Memory B cell (primary cell): ENCODE measurements around the gene BBC3.

Experiments used
- ATAC-seq: fragments of 150-1000 bp; cut with Tn5 transposase; 2 replicates; pipeline ENCODE4 v1.10.0; 2021; ENCODE audit warnings: low read depth, mild to moderate bottlenecking, moderate library complexity
- DNase-seq, 2 donors: peaks; one replicate each; pipeline ENCODE4 v3.0.0; 2022; ENCODE audit warnings: low spot score in 2 of 2
- H3K27ac Mint-ChIP-seq: one replicate; pipeline ENCODE4 v1.8.0; 2022; ENCODE audit warnings: mild to moderate bottlenecking, moderate library complexity, mixed read lengths
- H3K27me3 Mint-ChIP-seq: one replicate; pipeline ENCODE4 v1.8.0; 2022; ENCODE audit warnings: mixed read lengths
- H3K36me3 Mint-ChIP-seq: one replicate; pipeline ENCODE4 v1.8.0; 2022; ENCODE audit warnings: mild to moderate bottlenecking, mixed read lengths
- H3K4me1 Mint-ChIP-seq: one replicate; pipeline ENCODE4 v1.8.0; 2022; ENCODE audit warnings: mixed read lengths
- H3K4me3 Mint-ChIP-seq: one replicate; pipeline ENCODE4 v1.8.0; 2022; ENCODE audit warnings: mild to moderate bottlenecking, moderate library complexity, mixed read lengths
- H3K9me3 Mint-ChIP-seq: one replicate; pipeline ENCODE4 v1.8.0; 2022; ENCODE audit warnings: mixed read lengths

BBC3 gene

GRCh38 chr19:47210180-47210490, 20.9 kb downstream of the BBC3 start:
- no peak for ATAC-seq
- no peak for DNase-seq
- peaks cover 19% of the 10 kb centered on the region for H3K36me3 Mint-ChIP-seq
- no peaks in the 10 kb centered on the region for H3K27me3 Mint-ChIP-seq
- H3K27ac Mint-ChIP-seq = peak overlapping the region; percentile 32
- peaks cover 5% of the 10 kb centered on the region for H3K4me1 Mint-ChIP-seq
- H3K4me3 Mint-ChIP-seq = no peak overlapping the region
- H3K9me3 Mint-ChIP-seq = no peaks in the 10 kb centered on the region

DNA sequence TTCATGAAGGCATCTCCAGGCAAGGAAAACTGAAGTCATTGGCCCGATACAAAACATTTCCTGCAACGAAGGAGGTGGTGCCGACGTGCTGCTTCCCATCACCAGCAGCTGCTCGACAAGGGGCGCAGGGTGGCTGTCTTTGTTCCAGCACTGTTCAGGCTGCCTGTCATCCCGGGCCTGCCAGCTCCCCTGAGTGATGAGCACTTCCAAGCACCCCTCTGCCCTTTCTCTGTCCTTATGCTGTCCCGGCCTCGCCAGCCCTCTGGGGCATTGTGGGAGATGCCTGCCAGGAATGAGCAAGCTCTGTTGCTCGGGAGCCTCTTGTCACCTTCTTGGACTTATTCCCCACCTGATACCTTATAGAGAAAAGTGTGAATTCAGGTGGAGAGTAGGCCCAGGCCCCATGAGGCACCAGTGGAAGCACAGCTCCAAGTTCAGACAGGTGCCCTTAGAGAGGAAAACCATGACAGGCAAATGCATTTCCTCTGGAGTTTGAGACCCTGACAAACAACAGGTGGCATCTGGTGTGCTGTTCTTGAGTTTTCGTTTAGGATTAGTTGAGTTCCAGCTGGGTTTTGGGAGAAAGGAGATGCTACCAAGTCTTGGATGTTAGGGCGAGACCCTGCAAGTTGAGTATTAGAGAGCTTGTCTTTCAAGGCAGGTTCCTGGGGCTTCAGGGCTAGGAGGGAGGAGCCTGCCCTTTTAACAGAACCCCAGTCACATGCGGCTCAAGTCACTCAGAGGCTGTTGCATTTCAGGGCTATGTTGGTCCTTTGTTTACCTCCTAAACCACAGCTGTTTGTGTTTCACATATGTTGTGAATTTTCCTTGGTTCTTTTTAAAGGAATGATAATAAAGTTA, 21.4 kb downstream of the BBC3 start:
- Mint-ChIP-seq H3K27ac (peak overlapping the region; percentile 75), H3K4me1 (peaks cover 5% of the 10 kb centered on the region), H3K9me3 (no peaks in the 10 kb centered on the region), H3K36me3 (peaks cover 21% of the 10 kb centered on the region), H3K27me3 (no peaks in the 10 kb centered on the region), H3K4me3 (no peak overlapping the region)
- ATAC-seq (no peak), DNase-seq (no peak)

DNA sequence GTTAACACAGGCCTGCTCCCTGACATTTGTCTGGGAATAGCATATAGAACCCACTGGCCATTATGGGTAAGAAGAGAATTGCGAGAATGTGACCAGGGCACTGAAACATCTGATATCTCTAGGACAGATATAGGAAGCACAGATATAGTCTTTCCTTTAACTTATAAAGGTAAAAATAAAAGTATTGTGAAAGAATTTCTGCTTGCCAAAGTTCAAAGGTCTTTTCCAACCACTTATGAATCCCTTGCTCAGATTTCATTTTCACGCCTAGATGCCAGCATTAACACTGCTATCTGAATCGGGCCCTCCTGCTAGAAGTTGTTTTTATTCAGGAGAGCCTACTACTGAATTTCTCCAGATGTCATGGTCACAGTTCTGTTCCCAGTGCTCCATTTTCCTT, 27.7 kb downstream of the BBC3 start:
- Mint-ChIP-seq H3K9me3 (no peaks in the 10 kb centered on the region), H3K4me3 (no peak overlapping the region), H3K27me3 (no peaks in the 10 kb centered on the region), H3K27ac (no peak overlapping the region), H3K36me3 (peaks cover 30% of the 10 kb centered on the region), H3K4me1 (no peaks in the 10 kb centered on the region)
- no peak for DNase-seq
- ATAC-seq = no peak

GRCh38 chr19:47200530-47200929, 30.5 kb downstream of the BBC3 start:
- ATAC-seq (no peak), DNase-seq (no peak)
- Mint-ChIP-seq H3K4me3 (no peak overlapping the region), H3K9me3 (no peaks in the 10 kb centered on the region), H3K4me1 (no peaks in the 10 kb centered on the region), H3K27me3 (no peaks in the 10 kb centered on the region), H3K27ac (no peak overlapping the region), H3K36me3 (peaks cover 26% of the 10 kb centered on the region)

DNA sequence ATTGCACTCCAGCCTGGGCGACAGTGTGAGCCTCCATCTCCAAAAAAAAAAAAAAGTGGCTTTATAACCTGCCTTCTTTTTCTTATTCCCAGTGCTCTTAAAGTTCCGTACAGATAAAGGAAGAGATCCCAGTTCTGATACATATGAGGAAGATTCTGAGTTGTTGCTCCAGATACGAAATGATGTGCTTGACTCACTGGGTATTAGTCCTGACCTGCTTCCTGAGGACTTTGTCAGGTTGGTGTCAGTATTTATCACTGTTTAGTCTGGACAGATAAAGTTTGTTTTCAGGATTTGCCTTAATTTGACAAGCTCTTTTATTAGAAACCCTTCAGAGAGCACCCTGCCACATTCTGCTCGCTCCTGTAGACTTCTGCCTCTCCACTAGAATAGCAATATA, 33.9 kb downstream of the BBC3 start:
- no peak overlapping the region for H3K4me3 Mint-ChIP-seq
- no peaks in the 10 kb centered on the region for H3K27me3 Mint-ChIP-seq
- ATAC-seq (no peak), DNase-seq (no peak)
- no peak overlapping the region for H3K27ac Mint-ChIP-seq
- no peaks in the 10 kb centered on the region for H3K4me1 Mint-ChIP-seq
- peaks cover 23% of the 10 kb centered on the region for H3K36me3 Mint-ChIP-seq
- H3K9me3 Mint-ChIP-seq = no peaks in the 10 kb centered on the region

DNA sequence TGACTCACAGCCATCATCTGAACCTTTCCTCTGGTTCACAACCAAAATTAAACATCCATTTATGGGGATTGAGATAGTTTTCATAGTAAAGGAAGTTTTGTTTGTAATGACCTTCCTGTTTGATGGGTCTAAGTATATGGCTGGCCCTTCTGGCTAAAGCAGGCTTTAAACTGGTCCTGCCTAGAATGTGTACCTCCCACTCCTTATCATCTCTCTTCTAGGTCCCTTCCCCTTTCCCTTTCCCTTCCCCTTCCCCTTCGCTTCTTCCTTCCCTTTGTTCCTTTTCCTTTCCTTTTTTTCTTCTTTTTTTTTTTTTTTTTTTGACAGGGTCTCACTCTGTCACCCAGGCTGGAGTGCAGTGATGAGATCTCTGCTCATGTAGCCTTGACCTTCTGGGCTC, 35.6 kb downstream of the BBC3 start:
- Mint-ChIP-seq H3K4me3 (no peak overlapping the region), H3K4me1 (no peaks in the 10 kb centered on the region), H3K9me3 (no peaks in the 10 kb centered on the region), H3K27ac (no peak overlapping the region), H3K27me3 (no peaks in the 10 kb centered on the region), H3K36me3 (peaks cover 19% of the 10 kb centered on the region)
- DNase-seq (no peak), ATAC-seq (no peak)

DNA sequence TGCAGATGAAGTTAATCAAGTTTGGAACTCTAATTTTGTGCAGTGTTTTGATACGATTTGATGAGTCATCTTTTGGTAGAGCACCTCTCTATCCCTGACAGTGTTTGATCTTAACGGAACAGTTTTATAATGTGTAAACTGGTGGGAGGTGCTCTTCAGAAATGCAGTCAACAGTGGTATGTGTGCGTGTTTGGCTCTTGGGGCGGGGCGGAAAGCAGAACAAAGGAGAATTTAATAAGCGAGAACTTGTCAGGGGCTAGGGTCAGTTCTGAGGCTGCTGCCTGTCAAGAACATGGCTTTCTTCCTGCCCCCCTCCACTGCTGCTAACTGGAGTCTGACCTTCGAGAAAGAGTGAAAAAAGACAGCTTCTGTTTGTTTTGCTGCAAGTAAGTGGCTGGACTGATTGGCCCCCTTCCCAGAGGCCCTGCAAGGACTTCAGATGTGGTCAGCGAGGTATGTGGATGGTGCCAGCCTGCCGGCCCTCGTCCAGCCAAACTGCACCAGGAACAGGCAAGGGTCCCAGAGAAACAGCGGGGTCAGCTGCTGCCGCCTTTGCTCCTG, 40.8 kb downstream of the BBC3 start:
- no peaks in the 10 kb centered on the region for H3K27me3 Mint-ChIP-seq
- DNase-seq (no peak), ATAC-seq (no peak)
- H3K4me3 Mint-ChIP-seq = no peak overlapping the region
- peaks cover 6% of the 10 kb centered on the region for H3K36me3 Mint-ChIP-seq
- no peak overlapping the region for H3K27ac Mint-ChIP-seq
- no peaks in the 10 kb centered on the region for H3K9me3 Mint-ChIP-seq
- peaks cover 11% of the 10 kb centered on the region for H3K4me1 Mint-ChIP-seq

- ATAC-seq = no peak
- H3K27ac Mint-ChIP-seq = no peak overlapping the region
- peaks cover 6% of the 10 kb centered on the region for H3K36me3 Mint-ChIP-seq
- H3K27me3 Mint-ChIP-seq = no peaks in the 10 kb centered on the region
- H3K9me3 Mint-ChIP-seq = no peaks in the 10 kb centered on the region
- peaks cover 11% of the 10 kb centered on the region for H3K4me1 Mint-ChIP-seq
- H3K4me3 Mint-ChIP-seq = no peak overlapping the region
- no peak for DNase-seq
Observed at GRCh38 chr19:47188507-47189033, 42.4 kb downstream of the BBC3 start.

DNA sequence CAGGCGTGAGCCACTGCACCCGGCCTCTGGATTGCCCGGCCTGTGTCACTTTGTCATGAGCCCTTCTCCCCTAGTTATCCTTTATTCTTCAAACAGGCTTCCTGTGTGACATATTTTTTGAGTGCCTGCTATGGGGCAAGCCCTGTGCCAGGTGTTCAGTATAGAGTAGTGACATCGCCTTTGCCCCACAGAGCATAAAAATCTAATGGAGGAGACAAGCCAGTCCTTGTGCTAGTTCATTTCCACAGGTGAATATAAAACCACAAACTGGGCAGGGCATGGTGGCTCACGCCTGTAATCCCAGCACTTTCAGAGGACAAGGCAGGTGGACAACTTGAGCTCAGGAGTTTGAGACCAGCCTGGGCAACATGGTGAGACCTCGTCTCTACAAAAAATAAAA, 43.2 kb downstream of the BBC3 start:
- peaks cover 8% of the 10 kb centered on the region for H3K36me3 Mint-ChIP-seq
- peak overlapping the region; percentile 28 for H3K27ac Mint-ChIP-seq
- H3K9me3 Mint-ChIP-seq = no peaks in the 10 kb centered on the region
- peaks cover 11% of the 10 kb centered on the region for H3K4me1 Mint-ChIP-seq
- DNase-seq (no peak), ATAC-seq (no peak)
- no peaks in the 10 kb centered on the region for H3K27me3 Mint-ChIP-seq
- H3K4me3 Mint-ChIP-seq = no peak overlapping the region

GRCh38 chr19:47187335-47187655, 43.7 kb downstream of the BBC3 start:
- H3K27ac Mint-ChIP-seq = peak overlapping the region; percentile 75
- ATAC-seq = no peak
- peaks cover 8% of the 10 kb centered on the region for H3K36me3 Mint-ChIP-seq
- DNase-seq = no peak
- H3K4me3 Mint-ChIP-seq = no peak overlapping the region
- peaks cover 12% of the 10 kb centered on the region for H3K4me1 Mint-ChIP-seq
- H3K9me3 Mint-ChIP-seq = no peaks in the 10 kb centered on the region
- H3K27me3 Mint-ChIP-seq = no peaks in the 10 kb centered on the region

DNA sequence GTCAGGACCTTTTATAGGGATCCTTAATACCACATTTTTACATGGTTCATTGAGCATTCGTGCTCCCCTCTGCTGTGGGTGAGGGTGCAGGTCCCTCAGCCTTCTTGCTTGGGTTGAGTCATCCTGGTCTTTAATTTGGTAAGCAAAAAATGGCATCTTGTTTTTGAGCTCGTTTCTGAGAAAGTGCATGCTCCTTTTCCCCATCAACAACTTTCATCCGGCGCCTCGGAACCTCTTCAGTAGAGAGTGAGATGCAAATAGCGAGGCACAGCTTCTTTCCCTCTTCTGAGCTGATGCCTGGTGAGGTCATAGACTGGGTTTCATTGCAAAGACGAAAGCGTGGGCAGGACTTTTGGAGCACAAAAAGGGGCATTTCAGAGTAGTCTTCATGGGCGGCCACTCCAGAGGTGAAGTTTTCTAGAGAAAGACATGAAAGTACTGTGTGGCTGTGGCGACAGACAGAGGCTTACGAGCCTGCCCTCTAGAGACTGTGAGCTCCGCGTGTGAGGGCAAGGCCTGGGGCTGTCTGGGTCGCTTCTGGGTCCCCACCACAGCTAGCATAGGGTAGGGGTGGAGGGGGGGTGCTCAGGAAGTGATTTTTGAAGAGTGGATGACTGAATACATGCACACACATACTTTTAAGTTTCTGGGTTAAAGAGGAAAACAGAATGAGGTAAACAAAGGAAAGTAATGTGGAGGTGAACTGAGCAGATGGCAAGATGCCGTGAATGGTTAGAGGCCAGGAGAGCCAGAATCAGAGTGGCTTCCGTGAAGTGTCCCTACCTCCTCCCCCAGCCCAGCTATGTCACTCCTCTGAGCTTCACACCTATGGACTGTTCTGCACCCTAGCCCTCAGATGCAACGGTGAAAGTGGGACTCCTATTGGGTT, 44.3 kb downstream of the BBC3 start:
- Mint-ChIP-seq H3K27ac (peak overlapping the region; percentile 75), H3K9me3 (no peaks in the 10 kb centered on the region), H3K4me1 (peaks cover 14% of the 10 kb centered on the region), H3K4me3 (peak overlapping the region; percentile 63), H3K36me3 (peaks cover 11% of the 10 kb centered on the region), H3K27me3 (no peaks in the 10 kb centered on the region)
- DNase-seq (peak; percentile 26 to 29), ATAC-seq (peak; percentile 87)

DNA sequence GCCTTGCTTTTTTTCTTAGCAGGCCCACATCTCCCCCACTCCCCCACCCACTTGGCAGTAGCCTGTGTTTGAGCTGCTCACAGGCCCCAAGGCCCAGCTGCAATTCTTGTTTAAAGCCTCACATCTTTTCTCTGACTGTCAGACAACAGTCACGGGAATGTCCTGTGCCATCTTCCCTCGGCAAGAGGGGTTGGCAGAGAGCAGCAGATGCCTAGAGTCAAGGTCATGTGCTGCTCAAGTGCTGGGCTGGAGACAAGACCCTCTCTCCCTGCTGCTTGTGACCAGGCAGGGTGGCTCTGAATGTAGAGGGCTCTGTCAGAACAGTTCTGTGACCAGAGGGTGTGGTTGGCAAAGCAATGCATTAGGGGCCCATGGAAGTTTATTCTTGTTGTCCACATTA, 47.4 kb downstream of the BBC3 start:
- Mint-ChIP-seq H3K36me3 (peaks cover 13% of the 10 kb centered on the region), H3K4me1 (peaks cover 14% of the 10 kb centered on the region), H3K27me3 (no peaks in the 10 kb centered on the region), H3K4me3 (no peak overlapping the region), H3K27ac (no peak overlapping the region), H3K9me3 (no peaks in the 10 kb centered on the region)
- no peak for DNase-seq
- ATAC-seq = no peak

DNA sequence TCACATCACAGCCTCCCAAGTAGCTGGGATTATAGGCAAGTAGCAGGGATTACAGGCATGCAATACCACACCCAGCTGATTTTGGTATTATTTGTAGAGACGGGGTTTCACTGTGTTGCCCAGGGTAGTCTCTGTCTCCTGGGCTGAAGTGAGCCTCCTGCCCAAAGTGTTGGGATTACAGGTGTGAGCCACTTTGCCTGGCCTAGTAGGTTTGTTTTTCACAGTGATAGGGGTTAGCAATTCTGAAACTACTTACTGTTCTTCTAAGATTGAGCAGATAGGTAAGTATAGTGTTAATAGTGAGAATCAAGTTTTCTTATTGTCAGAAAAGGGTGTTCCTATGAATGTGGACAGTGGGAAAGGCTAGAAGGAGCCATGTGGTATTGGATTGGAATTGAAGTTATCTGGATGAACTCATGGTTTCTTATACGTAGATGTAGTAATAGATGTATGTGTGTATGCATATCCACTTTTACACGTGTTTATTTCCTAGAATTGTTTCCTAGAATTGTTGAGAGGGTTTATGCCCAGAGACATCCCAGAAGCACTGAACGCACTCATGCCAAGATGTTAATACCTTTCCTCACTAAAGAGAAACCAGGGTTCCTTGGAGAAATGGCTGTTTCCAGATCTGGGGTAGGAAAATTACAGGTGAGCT, 51.2 kb downstream of the BBC3 start:
- Mint-ChIP-seq H3K27ac (no peak overlapping the region), H3K9me3 (no peaks in the 10 kb centered on the region), H3K4me3 (no peak overlapping the region), H3K4me1 (peaks cover 8% of the 10 kb centered on the region), H3K27me3 (no peaks in the 10 kb centered on the region), H3K36me3 (peaks cover 15% of the 10 kb centered on the region)
- ATAC-seq (no peak), DNase-seq (no peak)

GRCh38 chr19:47176627-47177090, 54.3 kb downstream of the BBC3 start:
- Mint-ChIP-seq H3K9me3 (no peaks in the 10 kb centered on the region), H3K36me3 (peaks cover 15% of the 10 kb centered on the region), H3K4me3 (no peak overlapping the region), H3K27ac (no peak overlapping the region), H3K27me3 (no peaks in the 10 kb centered on the region), H3K4me1 (peaks cover 5% of the 10 kb centered on the region)
- DNase-seq = no peak
- ATAC-seq = no peak
